NCI-H524 treated with DMSO at 0.1 percent for 48 hours (cell line): ENCODE measurements around the gene MAD1L1.
"Not testable (repeated sequence)": the region's sequence is repeated elsewhere in the genome, so short reads cannot be mapped to it uniquely, and the experiment has no call there.

ENCODE experiments used
- DNase-seq: peaks from one replicate; lab custom pipeline; 2025; lab: John Stamatoyannopoulos, UW

Gene MAD1L1

GRCh38 chr7:1941464-1942242, 291.1 kb downstream of the MAD1L1 start:
- DNase-seq: no peak

GRCh38 chr7:1940863-1941262, 291.9 kb downstream of the MAD1L1 start:
- DNase-seq: no peak

- DNase-seq: no peak
These were observed 292.4 kb downstream of the MAD1L1 start for GRCh38 chr7:1940402-1940786.

GRCh38 chr7:1939434-1940401, 293.0 kb downstream of the MAD1L1 start:
- DNase-seq: no peak

- no peak for DNase-seq
These were observed 293.8 kb downstream of the MAD1L1 start for GRCh38 chr7:1938788-1939433.

GRCh38 chr7:1937252-1937605, 295.5 kb downstream of the MAD1L1 start:
- no peak for DNase-seq

GRCh38 chr7:1936531-1937251, 296.1 kb downstream of the MAD1L1 start:
- no peak for DNase-seq

GRCh38 chr7:1936006-1936310, 296.8 kb downstream of the MAD1L1 start:
- DNase-seq: no peak

GRCh38 chr7:1935176-1936005, 297.4 kb downstream of the MAD1L1 start:
- DNase-seq: no peak

GRCh38 chr7:1934756-1935155, 298.0 kb downstream of the MAD1L1 start:
- DNase-seq: no peak

GRCh38 chr7:1934017-1934416, 298.7 kb downstream of the MAD1L1 start:
- DNase-seq: no peak

GRCh38 chr7:1933066-1933750, 299.5 kb downstream of the MAD1L1 start:
- no peak for DNase-seq

- DNase-seq: no peak
These were observed 300.8 kb downstream of the MAD1L1 start for GRCh38 chr7:1931951-1932270.

GRCh38 chr7:1931256-1931950, 301.3 kb downstream of the MAD1L1 start:
- DNase-seq: no peak

- no peak for DNase-seq
These were observed 302.2 kb downstream of the MAD1L1 start for GRCh38 chr7:1930381-1931065.

GRCh38 chr7:1929349-1929925, 303.3 kb downstream of the MAD1L1 start:
- not testable (repeated sequence) for DNase-seq

GRCh38 chr7:1928645-1929348, 303.9 kb downstream of the MAD1L1 start:
- no peak for DNase-seq

- DNase-seq: no peak
These were observed 304.7 kb downstream of the MAD1L1 start for GRCh38 chr7:1927937-1928644.
